HG03139 (cell line): ENCODE results near the gene FER.
A peak's percentile ranks its signal among the peaks of the same experiment; 100 is the strongest.
"Not testable (repeated sequence)": the region's sequence is repeated elsewhere in the genome, so short reads cannot be mapped to it uniquely, and the experiment has no call there.

Source experiments
- ATAC-seq: cut with Tn5 transposase; IDR thresholded peaks from one replicate; pipeline ENCODE4 v1.9.1; 2021; ENCODE audit not compliant: unreplicated experiment

Gene FER

GRCh38 chr5:109028608-109029299 lies 281.1 kb downstream of the FER start:
- peak; percentile 52 for ATAC-seq

GRCh38 chr5:109029847-109030246 lies 282.1 kb downstream of the FER start:
- ATAC-seq, result no peak

GRCh38 chr5:109030360-109031143 lies 282.9 kb downstream of the FER start:
- no peak for ATAC-seq

GRCh38 chr5:109034306-109034705 lies 286.6 kb downstream of the FER start:
- ATAC-seq, result no peak

DNA sequence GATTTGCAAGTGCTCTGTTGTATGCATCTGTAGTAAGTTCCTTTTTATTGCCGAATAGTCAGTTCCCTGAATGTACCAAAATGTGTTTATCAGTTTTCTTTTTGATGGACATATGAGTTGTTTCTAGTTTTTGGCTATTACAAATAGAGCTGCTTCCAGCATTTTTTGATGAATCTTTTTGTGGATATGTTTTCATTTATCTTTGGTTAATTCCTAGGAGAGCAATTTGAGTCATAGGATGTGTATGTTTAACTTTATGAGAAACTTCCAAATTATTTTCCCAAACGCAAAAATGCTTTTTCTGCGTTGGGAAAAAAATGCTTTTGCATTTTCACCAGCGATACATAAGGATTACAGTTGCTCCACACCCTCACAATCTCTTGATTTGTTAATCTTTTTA lies 287.7 kb downstream of the FER start:
- no peak for ATAC-seq

GRCh38 chr5:109038209-109038840 lies 290.6 kb downstream of the FER start:
- ATAC-seq, result no peak

DNA sequence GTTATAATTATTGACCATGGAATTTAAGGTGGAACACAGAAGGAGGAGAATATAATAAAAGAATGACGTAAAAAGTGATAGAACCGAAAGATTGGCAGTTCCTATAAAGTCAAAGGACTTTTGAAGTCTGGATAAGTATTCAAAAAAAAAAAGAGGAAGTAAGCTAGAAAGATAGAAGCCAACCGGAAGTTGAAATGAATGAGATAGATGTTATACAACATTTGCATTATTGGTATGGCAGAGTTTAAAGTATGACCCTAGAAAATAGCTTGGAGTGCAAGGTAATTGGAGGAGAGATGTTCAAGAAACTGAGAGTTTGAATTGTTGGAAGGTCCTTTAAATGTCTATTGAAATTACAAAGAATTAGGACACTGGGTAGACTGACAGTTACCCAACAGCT lies 293.6 kb downstream of the FER start:
- ATAC-seq, result no peak

GRCh38 chr5:109045710-109046109 lies 298.0 kb downstream of the FER start:
- no peak for ATAC-seq

- ATAC-seq, result no peak
Observed at GRCh38 chr5:109049565-109049964, 301.9 kb downstream of the FER start.

DNA sequence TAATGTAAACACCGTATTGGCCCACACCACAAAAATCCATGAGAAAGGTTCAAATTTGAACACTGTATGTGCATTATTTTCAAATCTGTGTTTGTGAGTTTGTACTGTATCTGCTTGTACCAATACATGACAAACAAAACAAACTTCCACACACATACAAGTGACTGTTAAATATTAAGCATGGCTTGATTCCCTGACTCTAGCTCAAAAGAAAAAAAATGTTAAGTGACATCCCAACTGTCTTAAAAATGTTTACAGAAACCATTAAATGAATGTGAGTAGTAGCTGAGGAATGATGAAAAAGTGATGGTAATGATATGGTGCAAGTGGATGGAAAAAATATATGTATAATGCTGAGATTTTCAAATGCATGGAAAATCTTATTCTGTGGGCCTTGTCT lies 302.6 kb downstream of the FER start:
- not testable (repeated sequence) for ATAC-seq

GRCh38 chr5:109052216-109052615 lies 304.5 kb downstream of the FER start:
- not testable (repeated sequence) for ATAC-seq

GRCh38 chr5:109053995-109054417 lies 306.3 kb downstream of the FER start:
- no peak for ATAC-seq

DNA sequence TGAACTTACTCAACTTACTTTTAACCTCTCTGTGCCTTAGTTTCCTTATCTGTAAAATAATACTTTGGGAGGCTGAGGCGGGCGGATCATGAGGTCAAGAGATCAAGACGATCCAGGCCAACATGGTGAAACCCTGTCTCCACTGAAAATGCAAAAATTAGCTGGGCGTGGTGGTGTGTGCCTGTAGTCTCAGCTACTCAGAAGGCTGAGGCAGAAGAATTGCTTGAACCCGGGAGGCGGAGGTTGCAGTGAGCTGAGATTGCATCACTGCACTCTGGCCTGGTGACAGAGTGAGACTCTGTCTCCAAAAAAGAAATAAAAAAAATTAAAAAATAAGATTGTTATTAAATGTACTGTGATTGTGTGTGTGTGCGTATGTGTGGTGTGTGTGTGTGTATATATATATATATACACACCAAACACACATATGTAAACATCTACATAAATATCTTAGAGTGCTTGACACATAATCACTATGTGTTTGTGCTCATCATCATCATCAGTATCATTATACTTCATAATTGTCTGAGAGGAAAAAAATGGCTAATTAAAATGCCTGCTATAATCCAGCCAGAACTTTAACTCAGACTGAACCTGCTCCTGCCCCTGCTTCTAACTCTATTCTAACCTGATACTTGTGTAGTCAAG lies 312.8 kb downstream of the FER start:
- no peak for ATAC-seq

- no peak for ATAC-seq
Observed at GRCh38 chr5:109062664-109063063, 315.0 kb downstream of the FER start.

GRCh38 chr5:109063223-109063622 lies 315.5 kb downstream of the FER start:
- ATAC-seq, result no peak

- ATAC-seq, result no peak
Observed at GRCh38 chr5:109076741-109077140, 329.0 kb downstream of the FER start.

GRCh38 chr5:109078448-109078847 lies 330.8 kb downstream of the FER start:
- ATAC-seq, result no peak

GRCh38 chr5:109080481-109080880 lies 332.8 kb downstream of the FER start:
- no peak for ATAC-seq

- ATAC-seq, result no peak
Observed at GRCh38 chr5:109080896-109081295, 333.2 kb downstream of the FER start.

DNA sequence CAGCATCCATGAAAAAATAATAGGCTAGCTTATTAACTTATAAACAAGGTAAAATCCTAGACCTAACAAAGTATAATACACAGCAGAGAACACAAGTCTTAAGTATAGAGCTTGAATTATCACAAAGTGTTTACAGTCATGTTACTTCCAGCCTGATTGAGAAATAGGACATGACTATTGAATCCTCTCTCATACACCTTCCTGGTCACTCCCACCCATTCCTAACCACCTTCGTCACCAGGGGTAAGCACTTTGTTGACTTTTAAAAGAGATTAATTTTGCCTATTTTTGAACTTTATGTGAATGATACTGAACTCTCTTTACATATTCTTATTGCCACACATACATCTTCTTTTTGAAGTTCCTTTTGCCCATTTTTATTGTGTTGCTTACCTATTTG lies 336.2 kb downstream of the FER start:
- ATAC-seq, result no peak

GRCh38 chr5:109089191-109089590 lies 341.5 kb downstream of the FER start:
- no peak for ATAC-seq

GRCh38 chr5:109099081-109099480 lies 351.4 kb downstream of the FER start:
- no peak for ATAC-seq
